H1 (cell line): ENCODE measurements around the gene HIP1. TPM values are rescaled to one million over a fixed set of nuclear protein-coding genes. Genes with fewer than 3 reads are reported as not detected.

Experiments
- CTCF ChIA-PET: fragments of 300-600 bp; sonication (Branson Sonifier 250); formaldehyde crosslinking; loops from one replicate; lab custom pipeline; 2021; ENCODE audit not compliant: partially characterized antibody; lab: Charles Lee
- POLR2A ChIA-PET: fragments of 300-600 bp; sonication (Branson Sonifier 250); formaldehyde crosslinking; loops from one replicate; lab custom pipeline; 2021; ENCODE audit warnings: inconsistent platforms; ENCODE audit not compliant: partially characterized antibody; lab: Charles Lee
- DNase-seq, 2 experiments: peaks; one replicate each; pipeline versions ENCODE4 v3.0.0 to v3.0.0-alpha.2; 2010 to 2022; ENCODE audit warnings: low spot score in 2 of 2, low read depth in 1 of 2, mixed read lengths in 1 of 2
- FAIRE-seq: peaks from 2 replicates; lab custom pipeline; 2011; peaks lifted over from hg19 to GRCh38; lab: Jason Lieb, UNC
- H2AFZ ChIP-seq: 2 replicates; pipeline ENCODE4 v1.8.1; 2012; ENCODE audit warnings: low read length, inconsistent platforms
- H2AK5ac ChIP-seq: 2 replicates; pipeline ENCODE4 v1.6.1; 2013; ENCODE audit warnings: low read depth, low read length
- H2BK120ac ChIP-seq: replicated peaks from 2 replicates; pipeline ENCODE3; 2013; ENCODE audit warnings: low read depth, low read length, inconsistent platforms
- H2BK12ac ChIP-seq: 2 replicates; pipeline ENCODE4 v1.6.1; 2013; ENCODE audit warnings: low read depth, low read length
- H2BK15ac ChIP-seq: 2 replicates; pipeline ENCODE4 v1.6.1; 2013; ENCODE audit warnings: low read length
- H2BK20ac ChIP-seq: 2 replicates; pipeline ENCODE4 v1.6.1; 2013; ENCODE audit warnings: low read length
- H2BK5ac ChIP-seq: 2 replicates; pipeline ENCODE4 v1.6.1; 2013; ENCODE audit warnings: low read depth, low read length
- H3K14ac ChIP-seq: 2 replicates; pipeline ENCODE4 v1.6.1; 2013; ENCODE audit warnings: inconsistent platforms; ENCODE audit not compliant: insufficient read length
- H3K18ac ChIP-seq: 2 replicates; pipeline ENCODE4 v1.6.1; 2013; ENCODE audit warnings: low read length; ENCODE audit errors: extremely low read depth
- H3K23ac ChIP-seq: 2 replicates; pipeline ENCODE4 v1.6.1; 2013; ENCODE audit warnings: inconsistent platforms; ENCODE audit not compliant: insufficient read length
- H3K23me2 ChIP-seq: 2 replicates; pipeline ENCODE4 v1.6.1; 2013; ENCODE audit warnings: low read depth, low read length
- H3K27ac ChIP-seq: 2 replicates; pipeline ENCODE4 v1.6.1; 2011; ENCODE audit warnings: low read depth, low read length, inconsistent platforms
- H3K27me3 ChIP-seq, 4 experiments: replicated peaks in 1 of 4; 1 replicate in 1 of 4; 2 replicates in 3 of 4; pipeline versions ENCODE4 v1.6.1 to v1.8.1; 2011 to 2013; ENCODE audit warnings: low read length in 3 of 4, mild to moderate bottlenecking in 3 of 4, inconsistent platforms in 2 of 4, mixed read lengths in 2 of 4, moderate library complexity in 1 of 4; ENCODE audit not compliant: control insufficient read depth in 3 of 4, insufficient read depth in 3 of 4; ENCODE audit errors: extremely low read depth in 1 of 4
- H3K36me3 ChIP-seq, 4 experiments: 2 replicates each; pipeline versions ENCODE4 v1.6.1 to v1.8.1; 2011 to 2013; ENCODE audit warnings: mild to moderate bottlenecking in 4 of 4, low read length in 3 of 4, moderate library complexity in 2 of 4, control low read depth in 1 of 4, inconsistent platforms in 1 of 4; ENCODE audit not compliant: insufficient read depth in 4 of 4, control insufficient read depth in 2 of 4
- H3K4ac ChIP-seq: replicated peaks from 2 replicates; pipeline ENCODE3; 2013; ENCODE audit warnings: low read length, low read depth, mixed read lengths, inconsistent platforms; ENCODE audit not compliant: insufficient read length
- H3K4me1 ChIP-seq, 4 experiments: replicated peaks in 1 of 4; 1 replicate in 1 of 4; 2 replicates in 3 of 4; pipeline versions ENCODE4 v1.6.1 to v1.8.1; 2011 to 2013; ENCODE audit warnings: low read length in 3 of 4, inconsistent platforms in 2 of 4, mixed read lengths in 1 of 4; ENCODE audit not compliant: insufficient read depth in 4 of 4, control insufficient read depth in 3 of 4
- H3K4me2 ChIP-seq, 2 experiments: 2 replicates each; pipeline versions ENCODE4 v1.6.1 to v1.8.1; 2011 to 2013; ENCODE audit warnings: low read depth in 2 of 2, low read length in 2 of 2, control low read depth in 1 of 2, inconsistent platforms in 1 of 2, mild to moderate bottlenecking in 1 of 2; ENCODE audit not compliant: insufficient read depth in 1 of 2
- H3K4me3 ChIP-seq, 4 experiments: fragments of 200-600, 300-600 bp in 1 of 4; sonication (generic), shearing (Covaris generic), sonication (Bioruptor Twin) in 1 of 4; 2 replicates each; pipeline versions ENCODE4 v1.5.1 to v1.8.1; 2011 to 2016; ENCODE audit warnings: low read length in 4 of 4, low read depth in 3 of 4, control low read depth in 2 of 4, inconsistent platforms in 2 of 4, mild to moderate bottlenecking in 2 of 4, mixed read lengths in 1 of 4, moderate library complexity in 1 of 4; ENCODE audit not compliant: insufficient read depth in 2 of 4; ENCODE audit errors: extremely low read depth in 1 of 4
- H3K56ac ChIP-seq: replicated peaks from 2 replicates; pipeline ENCODE3; 2013; ENCODE audit warnings: low read depth, mild to moderate bottlenecking, mixed read lengths, low read length, inconsistent platforms; ENCODE audit not compliant: insufficient read length
- H3K79me1 ChIP-seq: 2 replicates; pipeline ENCODE4 v1.6.1; 2013; ENCODE audit warnings: low read depth, low read length, control low read depth
- H3K79me2 ChIP-seq, 2 experiments: 2 replicates each; pipeline versions ENCODE4 v1.6.1 to v1.8.1; 2012 to 2013; ENCODE audit warnings: low read length in 2 of 2, mild to moderate bottlenecking in 2 of 2, inconsistent platforms in 1 of 2; ENCODE audit not compliant: insufficient read depth in 2 of 2, control insufficient read depth in 1 of 2
- H3K9ac ChIP-seq, 4 experiments: replicated peaks in 1 of 4; 1 replicate in 1 of 4; 2 replicates in 3 of 4; pipeline versions ENCODE4 v1.6.1 to v1.8.1; 2011 to 2013; ENCODE audit warnings: low read depth in 3 of 4, low read length in 3 of 4, control low read depth in 2 of 4, mild to moderate bottlenecking in 2 of 4, moderate library complexity in 2 of 4, inconsistent platforms in 1 of 4; ENCODE audit errors: extremely low read depth in 1 of 4
- H3K9me3 ChIP-seq, 2 experiments: 2 replicates each; pipeline versions ENCODE4 v1.6.1 to v1.8.1; 2012 to 2013; ENCODE audit warnings: mild to moderate bottlenecking in 2 of 2, moderate library complexity in 2 of 2, control low read depth in 1 of 2, inconsistent platforms in 1 of 2, low read depth in 1 of 2, low read length in 1 of 2, mixed read lengths in 1 of 2; ENCODE audit not compliant: insufficient read depth in 2 of 2
- H4K20me1 ChIP-seq, 2 experiments: replicated peaks in 1 of 2; 2 replicates each; pipeline versions ENCODE3 to v1.8.1; 2011 to 2013; ENCODE audit warnings: inconsistent platforms in 2 of 2, low read length in 2 of 2, mild to moderate bottlenecking in 1 of 2; ENCODE audit not compliant: insufficient read depth in 2 of 2, control insufficient read depth in 1 of 2
- H4K5ac ChIP-seq: 2 replicates; pipeline ENCODE4 v1.6.1; 2013; ENCODE audit warnings: low read length, low read depth, mixed read lengths, inconsistent platforms; ENCODE audit not compliant: insufficient read length
- H4K8ac ChIP-seq: 2 replicates; pipeline ENCODE4 v1.8.0; 2013; ENCODE audit warnings: mild to moderate bottlenecking, moderate library complexity, low read length, inconsistent platforms; ENCODE audit not compliant: insufficient read depth; ENCODE audit errors: extremely low read depth
- H4K91ac ChIP-seq: replicated peaks from 2 replicates; pipeline ENCODE3; 2013; ENCODE audit warnings: low read length, mixed read lengths, inconsistent platforms; ENCODE audit not compliant: insufficient read length
- WGBS, 2 experiments: shearing (Covaris generic) in 1 of 2; methylation state at CpG; one replicate each; pipeline versions ENCODE4 v1.1.6 to v1.1.7; 2013 to 2015; ENCODE audit warnings: low lambda C conversion rate in 2 of 2, mixed read lengths in 2 of 2, inconsistent platforms in 1 of 2, low coverage in 1 of 2, missing lambda C conversion rate in 1 of 2; ENCODE audit not compliant: insufficient replicate concordance in 2 of 2, insufficient coverage in 1 of 2, insufficient read length in 1 of 2; ENCODE audit errors: extremely low coverage in 1 of 2, missing lambda C conversion rate in 1 of 2; 5-methylcytosine and 5-hydroxymethylcytosine counted together
- polyA plus RNA-seq, 7 experiments: library from polyadenylated mRNA; depleted of rRNA in 3 of 7; stranded (reverse) in 5 of 7; unstranded in 2 of 7; fragments of >200 nt in 5 of 7; fragments of 200-250 nt in 2 of 7; gene quantifications; 1 replicate in 5 of 7; 2 replicates in 1 of 7; 4 replicates in 1 of 7; pipeline versions ENCODE4 v1.2.1 to v1.2.3, GENCODE V29; 2011 to 2013; ENCODE audit warnings: missing spikeins in 2 of 7, mixed read lengths in 2 of 7
- total RNA-seq: library from RNA; stranded (reverse); fragmentation: NEBNext Ultra II Directional; extraction: Animal tissue kit (Norgen Biotek cat#: 25700); gene quantifications from 2 replicates; pipeline ENCODE4 v1.2.1, GENCODE V29; 2021
- TF ChIP-seq, protein P1 (sequence below): IDR thresholded peaks from 2 replicates; pipeline ENCODE4 v1.6.1; 2011; ENCODE audit warnings: low read length, improper control_type of control experiment

Gene HIP1
- total and polyA plus RNA-seq, 2 of the 8 experiments (the other 6 are each of a cell fraction or from before 2014, with no cell fraction given) = 51.8 to 108 TPM

DNA sequence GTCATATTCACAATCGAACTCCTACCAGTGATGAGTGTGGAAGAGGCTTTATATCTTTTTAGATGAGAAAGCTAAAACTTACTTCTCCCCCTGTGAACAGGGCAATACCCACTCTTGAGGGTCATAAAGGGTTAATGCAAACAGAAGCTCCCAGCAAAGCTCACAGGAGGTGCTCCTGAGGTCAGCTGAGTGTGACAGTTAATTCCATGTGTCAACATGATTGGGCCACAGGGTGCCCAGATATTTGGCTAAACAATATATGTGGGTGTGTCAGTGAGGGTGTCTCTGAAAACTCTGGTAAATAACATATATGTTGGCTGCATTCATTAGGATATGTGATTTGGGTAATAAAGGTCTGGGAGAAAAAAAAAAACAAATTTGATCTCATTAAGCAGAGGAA is 86.0 kb downstream of the HIP1 start:
- TF ChIP-seq, protein P1, sequence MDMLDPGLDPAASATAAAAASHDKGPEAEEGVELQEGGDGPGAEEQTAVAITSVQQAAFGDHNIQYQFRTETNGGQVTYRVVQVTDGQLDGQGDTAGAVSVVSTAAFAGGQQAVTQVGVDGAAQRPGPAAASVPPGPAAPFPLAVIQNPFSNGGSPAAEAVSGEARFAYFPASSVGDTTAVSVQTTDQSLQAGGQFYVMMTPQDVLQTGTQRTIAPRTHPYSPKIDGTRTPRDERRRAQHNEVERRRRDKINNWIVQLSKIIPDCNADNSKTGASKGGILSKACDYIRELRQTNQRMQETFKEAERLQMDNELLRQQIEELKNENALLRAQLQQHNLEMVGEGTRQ = no peak
- no peak overlapping the region for H3K27ac ChIP-seq
- no peak overlapping the region for H4K5ac ChIP-seq
- H3K4me3 ChIP-seq = no peak overlapping the region
- H4K20me1 ChIP-seq = peaks cover 0 to 1% of the 10 kb centered on the region in 2 experiments
- H3K18ac ChIP-seq = no peak overlapping the region
- H3K9me3 ChIP-seq = no peaks in the 10 kb centered on the region
- H2BK20ac ChIP-seq = no peak overlapping the region
- no peaks in the 10 kb centered on the region for H3K36me3 ChIP-seq
- ChIA-PET CTCF (interaction anchor here (1.6 kb wide), 1 partner anchor 20 kb away, joined by 3 read pairs; no protein-coding TSS in a partner anchor), POLR2A (no interaction called here)
- no peak overlapping the region for H2AFZ ChIP-seq
- H3K9ac ChIP-seq = no peak overlapping the region
- FAIRE-seq (no peak), DNase-seq (no peak)
- 76% methylated on average over 1 of the region's 1 CpG; no CpG with 5 or more reads in 1 of the 2 experiments for WGBS, 2 experiments
- no peaks in the 10 kb centered on the region for H3K79me1 ChIP-seq
- H2BK15ac ChIP-seq = no peak overlapping the region
- H4K8ac ChIP-seq = no peak overlapping the region
- H3K4ac ChIP-seq = no peak overlapping the region
- no peak overlapping the region for H3K23ac ChIP-seq
- H3K4me2 ChIP-seq = no peak overlapping the region
- no peak overlapping the region for H2BK5ac ChIP-seq
- H3K79me2 ChIP-seq = no peaks in the 10 kb centered on the region
- H2BK120ac ChIP-seq = no peak overlapping the region
- no peak overlapping the region for H4K91ac ChIP-seq
- no peak overlapping the region for H2AK5ac ChIP-seq
- no peak overlapping the region for H2BK12ac ChIP-seq
- H3K14ac ChIP-seq = no peak overlapping the region
- H3K56ac ChIP-seq = no peak overlapping the region
- no peaks in the 10 kb centered on the region for H3K23me2 ChIP-seq
- peaks cover 0 to 13% (median 3%) of the 10 kb centered on the region in 4 experiments; a peak in 4 of 7 replicates for H3K4me1 ChIP-seq
- H3K27me3 ChIP-seq = no peaks in the 10 kb centered on the region
